BLaER1 treated with 17β-estradiol and CSF1 and Interleukin-3, amounts not matched to agents 10 nM and 100 nM (cell line): ENCODE results near the gene KCNT1.

ENCODE experiments used
- H3K27ac ChIP-seq, 11 experiments: shearing (Covaris generic); formaldehyde crosslinking; 2 replicates each; pipeline ENCODE4 v1.8.1; 2022
- H3K27me3 ChIP-seq, 11 experiments: shearing (Covaris generic); formaldehyde crosslinking; 2 replicates each; pipeline ENCODE4 v1.8.1; 2022
- H3K36me3 ChIP-seq, 11 experiments: shearing (Covaris generic); formaldehyde crosslinking; 2 replicates each; pipeline ENCODE4 v1.8.1; 2022
- H3K4me1 ChIP-seq, 10 experiments: shearing (Covaris generic); formaldehyde crosslinking; 2 replicates each; pipeline ENCODE4 v1.8.1; 2022
- H3K4me2 ChIP-seq, 11 experiments: shearing (Covaris generic); formaldehyde crosslinking; 2 replicates each; pipeline ENCODE4 v1.8.1; 2022
- H3K4me3 ChIP-seq, 10 experiments: shearing (Covaris generic); formaldehyde crosslinking; 2 replicates each; pipeline ENCODE4 v1.8.1; 2022
- H3K9ac ChIP-seq, 11 experiments: shearing (Covaris generic); formaldehyde crosslinking; 2 replicates each; pipeline ENCODE4 v1.8.1; 2022
- H3K9me3 ChIP-seq, 11 experiments: shearing (Covaris generic); formaldehyde crosslinking; replicated peaks in 1 of 11; 2 replicates each; pipeline ENCODE4 v1.8.1; 2022
- H4K20me1 ChIP-seq, 11 experiments: shearing (Covaris generic); formaldehyde crosslinking; 2 replicates each; pipeline ENCODE4 v1.8.1; 2022
- Cebpa-rat ChIP-seq, 11 experiments: shearing (Covaris generic); IDR thresholded peaks; 2 replicates each; pipeline ENCODE4 v1.8.1; 2022

Gene KCNT1

GRCh38 chr9:135681161-135681560, 20.8 kb upstream of the KCNT1 start:
- no peaks in the 10 kb centered on the region for H3K9me3 ChIP-seq
- peaks cover 0 to under 1% (median 0%) of the 10 kb centered on the region in 10 experiments; a peak in 3 of 20 replicates for H3K4me1 ChIP-seq
- no peak overlapping the region for H3K4me2 ChIP-seq
- TF ChIP-seq Cebpa-rat (IDR thresholded peaks at IDR 0.05): no peak
- no peak overlapping the region for H3K4me3 ChIP-seq
- H3K27ac ChIP-seq: no peak overlapping the region
- H4K20me1 ChIP-seq: peaks cover 0 to 5% (median 0%) of the 10 kb centered on the region in 11 experiments; a peak in 3 of 22 replicates
- no peaks in the 10 kb centered on the region for H3K36me3 ChIP-seq
- no peak overlapping the region for H3K9ac ChIP-seq
- no peaks in the 10 kb centered on the region for H3K27me3 ChIP-seq

GRCh38 chr9:135683401-135684034, 18.5 kb upstream of the KCNT1 start:
- H4K20me1 ChIP-seq: peaks cover 0 to 18% (median 0%) of the 10 kb centered on the region in 11 experiments; a peak in 2 of 22 replicates
- no peak overlapping the region for H3K4me3 ChIP-seq
- H3K36me3 ChIP-seq: no peaks in the 10 kb centered on the region
- peaks cover 0 to 6% (median 0%) of the 10 kb centered on the region in 10 experiments; a peak in 4 of 20 replicates for H3K4me1 ChIP-seq
- H3K9ac ChIP-seq: no peak overlapping the region
- no peak overlapping the region for H3K4me2 ChIP-seq
- no peak for TF ChIP-seq Cebpa-rat (IDR thresholded peaks at IDR 0.05)
- H3K27ac ChIP-seq: no peak overlapping the region
- H3K9me3 ChIP-seq: no peaks in the 10 kb centered on the region
- H3K27me3 ChIP-seq: no peaks in the 10 kb centered on the region

- Histone ChIP-seq H3K4me3 (no peak overlapping the region), H3K27ac (no peak overlapping the region), H3K27me3 (no peaks in the 10 kb centered on the region), H3K9ac (no peak overlapping the region), H3K9me3 (no peaks in the 10 kb centered on the region), H3K4me2 (no peak overlapping the region), H4K20me1 (peaks cover 0 to 25% (median 0%) of the 10 kb centered on the region in 11 experiments; a peak in 1 of 22 replicates), H3K36me3 (no peaks in the 10 kb centered on the region), H3K4me1 (peaks cover 0 to 6% (median 0%) of the 10 kb centered on the region in 10 experiments; a peak in 4 of 20 replicates)
- TF ChIP-seq Cebpa-rat (IDR thresholded peaks at IDR 0.05): no peak
Observed at GRCh38 chr9:135684691-135685090, 17.3 kb upstream of the KCNT1 start.

GRCh38 chr9:135687216-135687615, 14.8 kb upstream of the KCNT1 start:
- peaks cover 0 to 6% (median 0%) of the 10 kb centered on the region in 10 experiments; a peak in 4 of 20 replicates for H3K4me1 ChIP-seq
- H3K27ac ChIP-seq: no peak overlapping the region
- no peak for TF ChIP-seq Cebpa-rat (IDR thresholded peaks at IDR 0.05)
- H3K9me3 ChIP-seq: no peaks in the 10 kb centered on the region
- H4K20me1 ChIP-seq: peaks cover 0 to 25% (median 0%) of the 10 kb centered on the region in 11 experiments; a peak in 3 of 22 replicates
- H3K36me3 ChIP-seq: no peaks in the 10 kb centered on the region
- no peaks in the 10 kb centered on the region for H3K27me3 ChIP-seq
- H3K4me2 ChIP-seq: no peak overlapping the region
- H3K9ac ChIP-seq: no peak overlapping the region
- H3K4me3 ChIP-seq: no peak overlapping the region

- no peak overlapping the region for H3K9ac ChIP-seq
- no peak overlapping the region for H3K4me2 ChIP-seq
- no peaks in the 10 kb centered on the region for H3K36me3 ChIP-seq
- H3K4me3 ChIP-seq: no peak overlapping the region
- H4K20me1 ChIP-seq: peaks cover 0 to 38% (median 0%) of the 10 kb centered on the region in 11 experiments; a peak in 3 of 22 replicates
- H3K27ac ChIP-seq: no peak overlapping the region
- TF ChIP-seq Cebpa-rat (IDR thresholded peaks at IDR 0.05): no peak
- no peaks in the 10 kb centered on the region for H3K9me3 ChIP-seq
- peaks cover 0 to 10% (median 0%) of the 10 kb centered on the region in 10 experiments; a peak in 4 of 20 replicates for H3K4me1 ChIP-seq
- H3K27me3 ChIP-seq: no peaks in the 10 kb centered on the region; a peak in 1 of 22 replicates
Observed at GRCh38 chr9:135689011-135689410, 13.0 kb upstream of the KCNT1 start.

- Histone ChIP-seq H4K20me1 (peaks cover 0 to 54% (median 0%) of the 10 kb centered on the region in 11 experiments; a peak in 3 of 22 replicates), H3K4me3 (no peak overlapping the region), H3K4me2 (no peak overlapping the region), H3K27me3 (no peaks in the 10 kb centered on the region; a peak in 1 of 22 replicates), H3K27ac (no peak overlapping the region), H3K9me3 (no peaks in the 10 kb centered on the region), H3K9ac (no peak overlapping the region), H3K36me3 (no peaks in the 10 kb centered on the region), H3K4me1 (peaks cover 0 to 10% (median 0%) of the 10 kb centered on the region in 10 experiments; a peak in 4 of 20 replicates)
- TF ChIP-seq Cebpa-rat (IDR thresholded peaks at IDR 0.05): no peak
Observed at GRCh38 chr9:135690836-135691570, 11.0 kb upstream of the KCNT1 start.

GRCh38 chr9:135692410-135692809, 9.6 kb upstream of the KCNT1 start:
- no peaks in the 10 kb centered on the region for H3K9me3 ChIP-seq
- H3K27ac ChIP-seq: no peak overlapping the region
- H3K36me3 ChIP-seq: no peaks in the 10 kb centered on the region
- TF ChIP-seq Cebpa-rat (IDR thresholded peaks at IDR 0.05): no peak
- H3K4me1 ChIP-seq: peaks cover 0 to 6% (median 0%) of the 10 kb centered on the region in 10 experiments; a peak in 2 of 20 replicates
- H3K27me3 ChIP-seq: no peaks in the 10 kb centered on the region; a peak in 1 of 22 replicates
- H3K9ac ChIP-seq: no peak overlapping the region
- H4K20me1 ChIP-seq: peaks cover 0 to 58% (median 0%) of the 10 kb centered on the region in 11 experiments; a peak in 3 of 22 replicates
- H3K4me3 ChIP-seq: no peak overlapping the region
- no peak overlapping the region for H3K4me2 ChIP-seq

GRCh38 chr9:135693265-135693664, 8.7 kb upstream of the KCNT1 start:
- Histone ChIP-seq H3K4me3 (no peak overlapping the region), H3K36me3 (no peaks in the 10 kb centered on the region), H3K27ac (no peak overlapping the region), H3K27me3 (no peaks in the 10 kb centered on the region; a peak in 1 of 22 replicates), H3K9ac (no peak overlapping the region), H3K4me2 (no peak overlapping the region), H3K4me1 (peaks cover 0 to 8% (median 0%) of the 10 kb centered on the region in 10 experiments; a peak in 2 of 20 replicates), H3K9me3 (no peaks in the 10 kb centered on the region), H4K20me1 (peaks cover 0 to 54% (median 0%) of the 10 kb centered on the region in 11 experiments; a peak in 4 of 22 replicates)
- TF ChIP-seq Cebpa-rat (IDR thresholded peaks at IDR 0.05): no peak

- Histone ChIP-seq H3K9me3 (no peaks in the 10 kb centered on the region), H3K27me3 (no peaks in the 10 kb centered on the region; a peak in 1 of 22 replicates), H3K4me1 (peaks cover 0 to 8% (median 0%) of the 10 kb centered on the region in 10 experiments; a peak in 2 of 20 replicates), H3K4me2 (no peak overlapping the region), H3K4me3 (no peak overlapping the region), H3K27ac (no peak overlapping the region), H4K20me1 (peaks cover 0 to 55% (median 0%) of the 10 kb centered on the region in 11 experiments; a peak in 4 of 22 replicates), H3K9ac (no peak overlapping the region), H3K36me3 (no peaks in the 10 kb centered on the region)
- no peak for TF ChIP-seq Cebpa-rat (IDR thresholded peaks at IDR 0.05)
Observed at GRCh38 chr9:135693771-135694170, 8.2 kb upstream of the KCNT1 start.
